ENCODE measurements around the gene IFT74. TPM values are rescaled to one million over a fixed set of nuclear protein-coding genes. Genes with fewer than 3 reads are reported as not detected.

Gene IFT74
- total and polyA plus RNA-seq, 10 of the 15 experiments (the other 5 are each of a cell fraction or from before 2014, with no cell fraction given): 7.6 to 15.4 (median 12.3) TPM

- no peak overlapping the region for H3K4me2 ChIP-seq (ENCODE audit: control insufficient read depth, insufficient read depth)
- no peak for FAIRE-seq
- no peak overlapping the region for H3K27ac ChIP-seq (ENCODE audit: control insufficient read depth, insufficient read depth)
- no peak overlapping the region for H3K4me3 ChIP-seq
- POLR2A ChIA-PET: interaction anchor here (0.7 to 1.3 kb wide), 2 partner anchors 9 to 12 kb away, joined by 4 read pairs; no protein-coding TSS in a partner anchor
- SMC1A ChIA-PET (ENCODE audit: uncharacterized antibody, unreplicated experiment): no interaction called here
- no peaks in the 10 kb centered on the region for H4K20me1 ChIP-seq (ENCODE audit: control insufficient read depth, insufficient read depth)
- no peak overlapping the region for H3K9ac ChIP-seq (ENCODE audit: control insufficient read depth, insufficient read depth, low read length)
- no peaks in the 10 kb centered on the region for H3K27me3 ChIP-seq (replicated peaks in 1 of 2; ENCODE audit: control insufficient read depth in 2 of 2, insufficient read depth in 2 of 2, low read length in 1 of 2)
- ATAC-seq: peak; percentile 59
- CTCF ChIA-PET: interaction anchor here (0.6 to 0.9 kb wide), 2 partner anchors 23 to 299 kb away, joined by 3 read pairs; no protein-coding TSS in a partner anchor
- WGBS (ENCODE audit: insufficient coverage, insufficient replicate concordance, low lambda C conversion rate, missing lambda C conversion rate): 4% methylated on average over 1 of the region's 1 CpG
- no peak for DNase-seq (ENCODE audit: low read depth, low spot score)
- H3K36me3 ChIP-seq (ENCODE audit: control insufficient read depth in 2 of 2, insufficient read depth in 2 of 2, low read length in 1 of 2): no peaks in the 10 kb centered on the region; a peak in 1 of 4 replicates
- H3K79me2 ChIP-seq (ENCODE audit: control insufficient read depth, insufficient read depth, low read length): no peaks in the 10 kb centered on the region
- BruUV-seq (replicated peaks): no TSS peak
- RAD21 ChIA-PET (ENCODE audit: unreplicated experiment): interaction anchor here (0.6 kb wide), 1 partner anchor 40 kb away, joined by 3 read pairs; no protein-coding TSS in a partner anchor
- intact Hi-C loops (cut with micrococcal nuclease; ENCODE audit: unreplicated experiment): no loop called here
- no peaks in the 10 kb centered on the region for H3K4me1 ChIP-seq (ENCODE audit: control insufficient read depth, insufficient read depth, low read length)
- H2AFZ ChIP-seq (ENCODE audit: control insufficient read depth, low read depth, low read length): no peak overlapping the region
- no peaks in the 10 kb centered on the region for H3K9me3 ChIP-seq (replicated peaks; ENCODE audit: control insufficient read depth, insufficient read depth, low read length)
- in situ Hi-C loops (cut with MboI): no loop called here
- TF ChIP-seq IKZF2 (IDR thresholded peaks at IDR 0.05) (no peak), SUPT20H (IDR thresholded peaks at IDR 0.05; ENCODE audit: borderline replicate concordance, control insufficient read depth, low read depth, low read length) (no peak), REST (IDR thresholded peaks at IDR 0.05; ENCODE audit: low read depth, low read length) (no peak), CBX5 (IDR thresholded peaks at IDR 0.05; ENCODE audit: low read depth) (no peak), HCFC1 (IDR thresholded peaks at IDR 0.05; ENCODE audit: low read length) (no peak), ATF2 (IDR thresholded peaks at IDR 0.05; ENCODE audit: low read length) (no peak), MAX (IDR thresholded peaks at IDR 0.05; ENCODE audit: low read depth, low read length) (no peak), MTA3 (IDR thresholded peaks at IDR 0.05; ENCODE audit: borderline replicate concordance, low read length) (no peak), CUX1 (IDR thresholded peaks at IDR 0.05; ENCODE audit: insufficient replicate concordance, low read depth, low read length) (no peak), ZNF274 (IDR thresholded peaks at IDR 0.05; ENCODE audit: insufficient read depth, insufficient read length) (no peak), RAD21 (IDR thresholded peaks at IDR 0.05; ENCODE audit: insufficient read depth, low read depth, low read length) (no peak), NFIC (IDR thresholded peaks at IDR 0.05; ENCODE audit: low read depth, low read length) (no peak), MEF2A (IDR thresholded peaks at IDR 0.05; ENCODE audit: insufficient read depth, low read depth, low read length) (no peak), BMI1 (IDR thresholded peaks at IDR 0.05; ENCODE audit: borderline replicate concordance) (no peak), DPF2 (IDR thresholded peaks at IDR 0.05) (no peak)
Observed at GRCh38 chr9:26983340-26983739, 27.1 kb downstream of the IFT74 start.

Data from GM12878 (cell line).